IPS DF 6.9 (cell line): ENCODE data around the gene DAAM2.

Experiments
- DNase-seq: peaks from one replicate; pipeline ENCODE4 v3.0.0-alpha.2; 2013; ENCODE audit warnings: low read depth, low spot score
- H3K27ac ChIP-seq: one replicate; pipeline ENCODE4 v1.5.1; 2013; ENCODE audit warnings: low read length, control low read depth
- H3K27me3 ChIP-seq: 2 replicates; pipeline ENCODE4 v1.6.1; 2013; ENCODE audit warnings: mild to moderate bottlenecking, low read length; ENCODE audit not compliant: control insufficient read depth, insufficient read depth
- H3K36me3 ChIP-seq: 2 replicates; pipeline ENCODE4 v1.6.1; 2013; ENCODE audit warnings: low read length; ENCODE audit not compliant: control insufficient read depth, insufficient read depth
- H3K4me1 ChIP-seq: 2 replicates; pipeline ENCODE4 v1.6.1; 2013; ENCODE audit warnings: low read length; ENCODE audit not compliant: control insufficient read depth, insufficient read depth
- H3K4me3 ChIP-seq: 2 replicates; pipeline ENCODE4 v1.5.1; 2013; ENCODE audit warnings: mild to moderate bottlenecking, low read length
- H3K9me3 ChIP-seq: 2 replicates; pipeline ENCODE4 v1.6.1; 2013; ENCODE audit warnings: low read length, inconsistent platforms; ENCODE audit not compliant: control insufficient read depth, insufficient read depth
- WGBS: extraction: QIAGEN DNeasy Blood & Tissue Kit; methylation state at CpG from one replicate; pipeline ENCODE4 v1.1.7; 2013; ENCODE audit warnings: mixed read lengths, missing lambda C conversion rate; ENCODE audit not compliant: insufficient read length, insufficient coverage; 5-methylcytosine and 5-hydroxymethylcytosine counted together

The DAAM2 gene

GRCh38 chr6:39765508-39766065, 26.6 kb upstream of the DAAM2 start:
- H3K27me3 ChIP-seq = no peaks in the 10 kb centered on the region
- WGBS = no CpG with 5 or more reads among the region's 3 CpGs
- H3K27ac ChIP-seq = no peak overlapping the region
- H3K4me1 ChIP-seq = no peaks in the 10 kb centered on the region
- no peaks in the 10 kb centered on the region for H3K36me3 ChIP-seq
- DNase-seq = no peak
- no peak overlapping the region for H3K4me3 ChIP-seq
- H3K9me3 ChIP-seq = no peaks in the 10 kb centered on the region

- Histone ChIP-seq H3K9me3 (no peaks in the 10 kb centered on the region), H3K4me3 (no peak overlapping the region), H3K4me1 (no peaks in the 10 kb centered on the region), H3K27ac (no peak overlapping the region), H3K36me3 (no peaks in the 10 kb centered on the region), H3K27me3 (no peaks in the 10 kb centered on the region)
- no peak for DNase-seq
- no CpG with 5 or more reads among the region's 5 CpGs for WGBS
Observed at GRCh38 chr6:39769012-39769411, 23.2 kb upstream of the DAAM2 start.

- H3K27me3 ChIP-seq = no peaks in the 10 kb centered on the region
- H3K4me3 ChIP-seq = no peak overlapping the region
- H3K4me1 ChIP-seq = no peaks in the 10 kb centered on the region
- no peak for DNase-seq
- H3K36me3 ChIP-seq = no peaks in the 10 kb centered on the region
- WGBS = no CpG with 5 or more reads among the region's 4 CpGs
- no peaks in the 10 kb centered on the region for H3K9me3 ChIP-seq
- no peak overlapping the region for H3K27ac ChIP-seq
Observed at GRCh38 chr6:39770446-39770845, 21.7 kb upstream of the DAAM2 start.

- Histone ChIP-seq H3K4me1 (peaks cover 4% of the 10 kb centered on the region; the same call in 1 of the 2 replicates), H3K4me3 (no peak overlapping the region), H3K9me3 (no peaks in the 10 kb centered on the region), H3K27ac (no peak overlapping the region), H3K36me3 (no peaks in the 10 kb centered on the region), H3K27me3 (no peaks in the 10 kb centered on the region)
- DNase-seq = no peak
- no CpG with 5 or more reads among the region's 6 CpGs for whole genome bisulfite sequencing
Observed at GRCh38 chr6:39772559-39773273, 19.5 kb upstream of the DAAM2 start.

- no peaks in the 10 kb centered on the region for H3K9me3 ChIP-seq
- H3K4me1 ChIP-seq = peaks cover 4% of the 10 kb centered on the region; the same call in 1 of the 2 replicates
- H3K4me3 ChIP-seq = no peak overlapping the region
- DNase-seq = no peak
- no peak overlapping the region for H3K27ac ChIP-seq
- no CpG with 5 or more reads among the region's 2 CpGs for WGBS
- H3K36me3 ChIP-seq = no peaks in the 10 kb centered on the region
- H3K27me3 ChIP-seq = no peaks in the 10 kb centered on the region
Observed at GRCh38 chr6:39773782-39774181, 18.4 kb upstream of the DAAM2 start.

GRCh38 chr6:39776581-39776980, 15.6 kb upstream of the DAAM2 start:
- no peak for DNase-seq
- no peak overlapping the region for H3K27ac ChIP-seq
- no CpG with 5 or more reads among the region's 2 CpGs for WGBS
- no peaks in the 10 kb centered on the region for H3K9me3 ChIP-seq
- no peaks in the 10 kb centered on the region for H3K27me3 ChIP-seq
- no peak overlapping the region for H3K4me3 ChIP-seq
- no peaks in the 10 kb centered on the region for H3K36me3 ChIP-seq
- H3K4me1 ChIP-seq = peaks cover 4% of the 10 kb centered on the region; the same call in 1 of the 2 replicates

- WGBS = no CpG with 5 or more reads among the region's 10 CpGs
Observed at GRCh38 chr6:39777218-39777617, 15.0 kb upstream of the DAAM2 start.

GRCh38 chr6:39777661-39778060, 14.5 kb upstream of the DAAM2 start:
- no peak overlapping the region for H3K4me3 ChIP-seq
- H3K27me3 ChIP-seq = no peaks in the 10 kb centered on the region
- no peaks in the 10 kb centered on the region for H3K9me3 ChIP-seq
- H3K4me1 ChIP-seq = peaks cover 4% of the 10 kb centered on the region; the same call in 1 of the 2 replicates
- WGBS = no CpG with 5 or more reads among the region's 4 CpGs
- H3K27ac ChIP-seq = no peak overlapping the region
- H3K36me3 ChIP-seq = no peaks in the 10 kb centered on the region
- DNase-seq = no peak

More at GRCh38 chr6:39777218-39777617, 15.0 kb upstream of the DAAM2 start:
- Histone ChIP-seq H3K4me3 (no peak overlapping the region), H3K27me3 (no peaks in the 10 kb centered on the region), H3K4me1 (peaks cover 4% of the 10 kb centered on the region; the same call in 1 of the 2 replicates), H3K27ac (no peak overlapping the region), H3K36me3 (no peaks in the 10 kb centered on the region), H3K9me3 (no peaks in the 10 kb centered on the region)
- no peak for DNase-seq

- Histone ChIP-seq H3K27me3 (no peaks in the 10 kb centered on the region), H3K4me1 (peaks cover 4% of the 10 kb centered on the region; the same call in 1 of the 2 replicates), H3K4me3 (no peak overlapping the region), H3K36me3 (no peaks in the 10 kb centered on the region), H3K9me3 (no peaks in the 10 kb centered on the region), H3K27ac (no peak overlapping the region)
- WGBS = no CpG with 5 or more reads among the region's 2 CpGs
- DNase-seq = no peak
Observed at GRCh38 chr6:39778581-39779255, 13.5 kb upstream of the DAAM2 start.

GRCh38 chr6:39785281-39785680, 6.9 kb upstream of the DAAM2 start:
- H3K4me3 ChIP-seq = no peak overlapping the region
- no CpG with 5 or more reads among the region's 2 CpGs for WGBS
- H3K9me3 ChIP-seq = no peaks in the 10 kb centered on the region
- DNase-seq = no peak
- no peaks in the 10 kb centered on the region for H3K4me1 ChIP-seq
- H3K27me3 ChIP-seq = no peaks in the 10 kb centered on the region
- H3K36me3 ChIP-seq = no peaks in the 10 kb centered on the region
- H3K27ac ChIP-seq = no peak overlapping the region
